Natural killer cell (primary cell): Measurements from ENCODE around the gene AP3B2. TPM values are rescaled to one million over a fixed set of nuclear protein-coding genes. Genes with fewer than 3 reads are reported as not detected.

Experiments used
- ATAC-seq, 3 donors: fragments of 150-1000 bp in 2 of 3; fragments of 200-7000 bp in 1 of 3; cut with Tn5 transposase; 1 replicate in 1 of 3; 2 replicates in 2 of 3; pipeline ENCODE4 v1.10.0; 2021; ENCODE audit warnings: mild to moderate bottlenecking in 2 of 3, moderate library complexity in 2 of 3
- DNase-seq, 2 donors: peaks; one replicate each; pipeline versions ENCODE4 v3.0.0 to v3.0.0-alpha.2; 2013 to 2021; ENCODE audit warnings: mixed read lengths in 1 of 2
- H3K27ac ChIP-seq: one replicate; pipeline ENCODE4 v1.5.1; 2013; ENCODE audit warnings: mild to moderate bottlenecking, low read length
- H3K27me3 ChIP-seq: one replicate; pipeline ENCODE4 v1.6.1; 2013; ENCODE audit warnings: low read length; ENCODE audit not compliant: control insufficient read depth, insufficient read depth
- H3K36me3 ChIP-seq: one replicate; pipeline ENCODE4 v1.6.1; 2013; ENCODE audit warnings: low read length; ENCODE audit not compliant: control insufficient read depth, insufficient read depth
- H3K4me1 ChIP-seq: one replicate; pipeline ENCODE4 v1.6.1; 2013; ENCODE audit warnings: low read length; ENCODE audit not compliant: control insufficient read depth, insufficient read depth
- H3K4me3 ChIP-seq: one replicate; pipeline ENCODE4 v1.5.1; 2013; ENCODE audit warnings: low read length
- H3K9me3 ChIP-seq: one replicate; pipeline ENCODE4 v1.6.1; 2013; ENCODE audit warnings: low read length; ENCODE audit not compliant: control insufficient read depth, insufficient read depth
- H3K27ac Mint-ChIP-seq, 2 donors: one replicate each; pipeline ENCODE4 v1.8.0; 2022; ENCODE audit warnings: mild to moderate bottlenecking in 2 of 2, mixed read lengths in 2 of 2, moderate library complexity in 1 of 2
- H3K27me3 Mint-ChIP-seq, 2 donors: one replicate each; pipeline ENCODE4 v1.8.0; 2022; ENCODE audit warnings: low read depth in 2 of 2, mixed read lengths in 2 of 2
- H3K36me3 Mint-ChIP-seq: one replicate; pipeline ENCODE4 v1.8.0; 2022; ENCODE audit warnings: mixed read lengths
- H3K4me1 Mint-ChIP-seq, 2 donors: one replicate each; pipeline ENCODE4 v1.8.0; 2022; ENCODE audit warnings: mixed read lengths in 2 of 2
- H3K4me3 Mint-ChIP-seq: one replicate; pipeline ENCODE4 v1.8.0; 2022; ENCODE audit warnings: mild to moderate bottlenecking, moderate library complexity, mixed read lengths
- H3K9me3 Mint-ChIP-seq, 2 donors: one replicate each; pipeline ENCODE4 v1.8.0; 2022; ENCODE audit warnings: mixed read lengths in 2 of 2
- CTCF ChIP-seq: fragments of 200-600 bp; IDR thresholded peaks from one replicate; pipeline ENCODE4 v1.8.0; 2022; ENCODE audit warnings: antibody characterized with exemption
- WGBS: methylation state at CpG from one replicate; pipeline ENCODE4 v1.1.7; 2013; ENCODE audit warnings: missing lambda C conversion rate; ENCODE audit not compliant: insufficient coverage; 5-methylcytosine and 5-hydroxymethylcytosine counted together
- intact Hi-C: fragments of 100-400 bp; cut with micrococcal nuclease; formaldehyde crosslinking; loops from one replicate; pipeline ENCODE4 v1.14.2; 2022
- total RNA-seq, 4 donors: library from RNA; stranded (reverse); fragments of 120-200 nt in 1 of 4; gene quantifications; one replicate each; pipeline versions ENCODE4 v1.2.3 to v1.2.4, GENCODE V29; 2013 to 2022

AP3B2 gene
- total RNA-seq, 3 donors from 2014 or later (not counting 1 experiment from before 2014, with no cell fraction given), result 0.59 TPM; not detected in 2

DNA sequence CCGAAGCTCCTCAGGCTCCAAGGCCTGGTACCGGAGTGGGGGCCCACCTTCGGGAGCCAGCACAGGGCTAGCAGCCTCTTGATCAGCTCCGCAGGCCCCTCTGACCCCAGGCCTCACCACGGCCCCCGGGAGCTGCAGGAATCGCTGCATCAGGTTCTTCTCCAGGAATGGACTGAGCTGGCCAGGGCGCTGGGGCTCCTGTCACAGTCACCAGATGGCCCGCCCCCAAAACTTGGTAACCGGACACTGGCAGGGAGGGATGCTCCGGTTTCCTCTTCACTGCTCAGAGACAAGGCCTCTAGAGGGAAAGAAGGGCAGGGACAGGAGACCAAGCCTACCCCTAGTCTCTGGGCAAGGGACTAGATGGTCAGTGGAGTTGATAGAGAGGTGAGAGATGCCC lies 9.9 kb downstream of the AP3B2 start:
- peaks cover 0 to 9% of the 10 kb centered on the region in 2 donors for H3K27me3 Mint-ChIP-seq
- WGBS, result 67% methylated on average over 11 of the region's 11 CpGs
- Histone ChIP-seq H3K4me1 (no peaks in the 10 kb centered on the region), H3K36me3 (no peaks in the 10 kb centered on the region), H3K27ac (no peak overlapping the region), H3K27me3 (no peaks in the 10 kb centered on the region), H3K4me3 (no peak overlapping the region), H3K9me3 (no peaks in the 10 kb centered on the region)
- H3K9me3 Mint-ChIP-seq, result no peaks in the 10 kb centered on the region
- no peaks in the 10 kb centered on the region for H3K4me1 Mint-ChIP-seq
- ATAC-seq (no peak), DNase-seq (no peak)
- intact Hi-C loops, result no loop called here
- no peaks in the 10 kb centered on the region for H3K36me3 Mint-ChIP-seq
- no peak overlapping the region for H3K27ac Mint-ChIP-seq
- TF ChIP-seq CTCF, result no peak
- no peak overlapping the region for H3K4me3 Mint-ChIP-seq

- TF ChIP-seq CTCF, result no peak
- H3K36me3 ChIP-seq, result no peaks in the 10 kb centered on the region
- no peaks in the 10 kb centered on the region for H3K9me3 ChIP-seq
- intact Hi-C loops, result no loop called here
- Mint-ChIP-seq H3K27me3 (peaks cover 0 to 9% of the 10 kb centered on the region in 2 donors), H3K36me3 (no peaks in the 10 kb centered on the region), H3K4me1 (no peaks in the 10 kb centered on the region), H3K4me3 (no peak overlapping the region), H3K9me3 (no peaks in the 10 kb centered on the region), H3K27ac (no peak overlapping the region)
- no peak for ATAC-seq
- DNase-seq, result no peak
- no peaks in the 10 kb centered on the region for H3K27me3 ChIP-seq
- H3K4me1 ChIP-seq, result no peaks in the 10 kb centered on the region
- 84% methylated on average over 7 of the region's 8 CpGs for WGBS
- H3K4me3 ChIP-seq, result no peak overlapping the region
- H3K27ac ChIP-seq, result no peak overlapping the region
Measured at GRCh38 chr15:82698711-82699345, 10.8 kb downstream of the AP3B2 start.

DNA sequence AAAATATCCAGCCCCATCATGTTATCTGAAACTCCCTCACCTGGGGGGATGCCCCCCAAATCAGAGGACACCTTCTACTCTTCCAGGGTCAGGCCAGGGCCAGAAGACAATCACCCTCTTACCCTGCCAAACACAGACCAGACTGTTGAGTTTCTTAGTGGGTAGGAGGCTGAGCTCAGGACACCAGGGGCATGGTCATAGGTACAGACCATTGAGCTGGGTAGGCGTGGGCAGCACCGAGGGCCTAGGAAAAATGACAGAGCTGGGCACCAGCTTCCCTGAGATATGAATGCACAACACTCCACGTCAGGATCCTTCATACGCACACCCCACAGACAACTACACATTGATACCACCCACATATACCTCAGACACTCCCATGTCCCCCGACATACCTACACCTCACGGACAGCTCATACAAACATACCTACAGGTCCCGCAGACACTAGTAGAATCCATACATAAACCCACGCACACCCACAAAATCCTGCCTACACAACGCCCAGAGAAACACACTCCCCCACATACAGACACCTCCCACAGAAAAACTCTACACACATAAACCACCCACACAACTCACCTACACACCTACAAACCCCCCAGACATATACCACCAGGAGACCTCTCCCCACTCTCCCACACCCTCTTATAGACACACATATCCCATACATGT lies 11.8 kb downstream of the AP3B2 start:
- Histone ChIP-seq H3K27ac (no peak overlapping the region), H3K27me3 (no peaks in the 10 kb centered on the region), H3K4me3 (no peak overlapping the region), H3K4me1 (no peaks in the 10 kb centered on the region), H3K9me3 (no peaks in the 10 kb centered on the region), H3K36me3 (no peaks in the 10 kb centered on the region)
- H3K27me3 Mint-ChIP-seq, result peaks cover under 1 to 9% of the 10 kb centered on the region in 2 donors
- TF ChIP-seq CTCF, result no peak
- H3K4me1 Mint-ChIP-seq, result no peaks in the 10 kb centered on the region
- DNase-seq (no peak), ATAC-seq (no peak)
- no peak overlapping the region for H3K4me3 Mint-ChIP-seq
- no peak overlapping the region for H3K27ac Mint-ChIP-seq
- 88% methylated on average over 9 of the region's 9 CpGs for WGBS
- H3K9me3 Mint-ChIP-seq, result no peaks in the 10 kb centered on the region
- intact Hi-C loops, result no loop called here
- H3K36me3 Mint-ChIP-seq, result no peaks in the 10 kb centered on the region
